ENCODE measurements around the gene MAD1L1.
"Not testable (repeated sequence)": the region's sequence is repeated elsewhere in the genome, so short reads cannot be mapped to it uniquely, and the experiment has no call there.

MAD1L1 gene

GRCh38 chr7:1976521-1976920, 256.2 kb downstream of the MAD1L1 start:
- DNase-seq: not testable (repeated sequence)

- DNase-seq: no peak
Measured at GRCh38 chr7:1975581-1975980, 257.2 kb downstream of the MAD1L1 start.

GRCh38 chr7:1975179-1975578, 257.6 kb downstream of the MAD1L1 start:
- no peak for DNase-seq

DNA sequence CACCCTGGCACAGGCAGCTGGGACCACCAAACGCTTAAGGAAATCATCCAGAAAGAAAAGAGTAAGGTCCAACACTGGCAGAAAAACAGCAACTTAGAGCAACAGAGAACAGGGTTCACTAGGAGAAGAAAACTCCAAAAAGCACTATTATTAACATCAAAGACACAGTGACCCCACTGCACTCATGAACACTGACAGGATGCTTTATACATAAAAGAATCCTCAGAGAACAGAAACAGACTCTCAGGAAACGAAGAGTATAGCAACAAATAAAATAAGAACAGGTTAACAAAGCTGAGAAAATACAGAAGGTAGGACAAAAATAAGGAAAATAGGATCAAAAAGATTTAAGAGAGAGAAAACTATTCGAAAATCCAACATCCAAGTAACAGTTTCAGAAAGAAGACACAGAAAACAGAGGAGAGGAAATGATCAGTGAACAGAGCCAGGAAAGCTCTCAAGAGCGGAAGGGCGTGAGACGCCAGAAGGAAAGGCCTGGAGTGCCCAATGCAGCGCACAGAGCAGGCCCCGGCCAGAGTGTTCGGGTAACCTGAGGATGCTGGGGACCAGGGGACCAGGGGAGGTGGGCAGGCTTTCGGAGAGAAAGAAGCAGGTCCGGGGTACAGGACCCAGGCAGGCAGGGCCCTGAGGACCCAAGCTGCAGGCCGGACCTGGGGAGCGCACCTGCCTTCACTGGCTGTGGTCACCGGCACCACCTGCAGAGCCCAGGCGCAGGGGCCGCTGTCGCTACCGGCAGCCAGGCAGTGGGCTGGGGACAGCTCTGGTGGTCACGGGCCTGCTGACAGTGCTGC, 258.2 kb downstream of the MAD1L1 start:
- DNase-seq: no peak

DNA sequence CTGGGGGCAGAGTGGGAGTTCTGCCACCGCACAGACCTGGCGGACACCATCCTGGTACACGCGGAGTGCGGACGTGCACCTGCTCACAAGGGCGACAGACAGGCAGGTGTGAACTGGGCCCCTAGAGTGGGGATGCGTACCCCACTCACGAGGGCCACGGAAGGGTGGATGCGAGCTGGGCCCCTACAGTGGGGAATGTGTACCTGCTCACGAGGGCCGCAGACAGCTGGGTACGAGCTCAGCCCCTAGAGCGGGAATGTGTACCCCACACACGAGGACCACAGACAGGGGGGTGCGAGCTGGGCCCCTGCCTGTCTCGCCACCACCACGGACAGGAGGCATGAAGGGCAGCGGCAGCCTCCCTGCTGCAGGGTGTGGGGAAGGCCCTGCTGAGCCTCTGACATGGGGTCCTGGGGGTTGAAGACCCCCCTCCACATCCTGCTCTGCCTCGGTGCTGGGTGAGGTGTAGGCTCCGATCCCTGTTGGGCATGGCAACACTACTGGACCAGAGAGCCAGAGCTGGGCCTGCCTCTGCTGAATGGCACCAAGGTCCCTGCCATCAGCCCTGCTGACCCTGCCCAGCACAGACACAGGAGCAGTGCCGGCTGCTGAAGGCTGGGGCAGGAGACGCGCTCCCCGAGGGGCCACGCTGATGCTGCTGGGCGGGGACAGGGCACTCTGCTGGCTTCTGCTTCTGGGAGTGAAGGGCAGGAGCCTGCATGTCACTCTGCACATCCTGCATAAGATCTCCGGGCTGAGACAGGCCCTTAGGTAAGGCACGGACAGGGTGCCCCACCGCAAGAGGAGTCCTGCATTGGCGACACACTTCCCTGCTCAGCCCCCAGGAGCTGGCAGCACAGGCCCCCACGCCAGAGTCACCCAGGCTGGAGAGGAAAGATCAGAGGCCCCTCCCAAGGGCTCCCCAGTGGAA, 259.2 kb downstream of the MAD1L1 start:
- no peak for DNase-seq

DNA sequence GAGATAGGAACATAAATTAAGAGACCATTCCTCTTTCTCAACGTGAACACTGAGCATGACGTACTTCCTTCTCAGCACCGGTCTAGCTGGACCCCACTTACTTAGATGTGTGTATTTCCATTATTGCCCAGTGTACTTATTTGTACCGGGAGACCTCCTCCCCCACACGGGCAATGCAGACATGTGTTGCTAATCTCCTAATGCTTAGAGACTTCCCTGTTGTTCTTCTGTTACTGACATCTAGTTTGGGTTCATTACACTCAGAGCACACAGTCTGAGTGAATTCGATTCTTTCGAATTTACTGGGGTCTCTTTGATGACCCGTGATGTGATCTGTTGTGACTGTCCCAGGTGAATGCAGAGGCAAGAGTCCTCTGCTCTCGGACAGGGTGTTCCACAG, 260.0 kb downstream of the MAD1L1 start:
- DNase-seq: no peak

DNA sequence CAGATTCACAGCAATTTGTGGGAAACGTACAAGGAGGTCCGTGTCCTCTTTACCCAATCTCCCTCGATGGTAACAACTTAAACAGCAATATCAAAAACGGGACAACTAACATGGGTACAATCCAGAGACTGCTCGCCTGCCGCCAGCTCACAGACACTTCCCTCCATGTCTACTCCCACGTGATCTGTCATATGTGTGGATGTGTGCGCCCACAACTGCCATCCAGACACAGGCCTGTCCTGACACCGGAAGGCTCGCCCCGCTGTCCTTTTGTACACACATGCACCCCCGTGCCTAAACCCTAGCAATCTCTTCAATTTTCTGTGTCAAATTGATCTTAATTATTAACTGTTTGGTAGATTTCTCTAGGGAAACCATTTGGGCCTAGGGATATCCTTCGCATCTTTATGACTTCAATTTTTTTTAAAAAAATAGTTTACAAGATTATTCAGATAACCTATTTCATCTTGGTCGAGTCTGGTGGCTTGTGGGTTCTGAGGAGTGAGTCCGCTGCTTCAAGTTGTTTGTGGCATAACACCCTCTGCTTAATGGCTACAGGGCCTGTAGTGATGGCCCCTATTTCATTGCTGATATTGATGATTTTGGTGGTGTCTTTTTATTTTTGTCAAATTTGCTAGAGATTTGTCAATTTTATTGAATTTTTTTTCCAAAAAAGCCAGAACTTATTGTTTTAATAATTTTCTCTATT, 260.6 kb downstream of the MAD1L1 start:
- DNase-seq: no peak

- DNase-seq: no peak
Measured at GRCh38 chr7:1970895-1971294, 261.9 kb downstream of the MAD1L1 start.

- not testable (repeated sequence) for DNase-seq
Measured at GRCh38 chr7:1970285-1970660, 262.5 kb downstream of the MAD1L1 start.

DNA sequence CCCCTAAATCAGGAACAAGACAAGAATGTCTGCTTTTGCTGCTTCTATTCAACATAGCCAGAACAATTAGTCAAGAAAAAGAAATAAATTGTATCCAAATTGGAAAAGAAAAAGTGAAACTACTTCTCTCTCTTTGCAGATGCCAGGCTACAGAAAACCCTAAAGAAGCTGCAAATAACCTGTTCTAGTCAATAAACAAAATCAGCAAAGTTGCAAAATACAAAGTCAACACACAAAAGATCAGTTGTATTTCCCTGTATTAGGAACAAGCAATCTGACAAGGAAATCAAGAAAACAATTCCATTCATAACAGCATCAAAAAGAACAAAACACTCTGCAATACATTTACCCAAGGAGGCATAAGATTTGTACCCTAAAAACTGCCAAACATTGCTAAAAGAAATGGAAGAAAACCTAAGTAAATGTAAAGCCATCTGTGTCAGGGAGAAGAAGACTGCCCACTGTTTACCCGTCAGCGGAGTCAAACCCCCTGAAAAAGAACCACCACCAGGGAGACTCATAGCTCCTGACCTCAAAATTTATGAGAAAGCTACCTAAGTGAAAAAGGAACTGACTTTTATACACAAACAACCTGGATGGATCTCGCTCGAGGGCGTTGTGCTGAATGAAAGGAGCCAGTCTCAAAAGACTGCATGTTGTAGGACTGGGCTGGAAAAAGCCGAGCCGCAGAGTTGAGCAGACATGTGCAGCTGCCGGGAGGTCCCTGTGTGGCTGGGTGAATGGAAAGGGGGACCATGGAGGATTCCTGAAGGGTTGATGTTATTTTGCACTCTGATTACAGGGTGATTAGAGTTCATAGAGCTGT, 263.1 kb downstream of the MAD1L1 start:
- DNase-seq: no peak

DNA sequence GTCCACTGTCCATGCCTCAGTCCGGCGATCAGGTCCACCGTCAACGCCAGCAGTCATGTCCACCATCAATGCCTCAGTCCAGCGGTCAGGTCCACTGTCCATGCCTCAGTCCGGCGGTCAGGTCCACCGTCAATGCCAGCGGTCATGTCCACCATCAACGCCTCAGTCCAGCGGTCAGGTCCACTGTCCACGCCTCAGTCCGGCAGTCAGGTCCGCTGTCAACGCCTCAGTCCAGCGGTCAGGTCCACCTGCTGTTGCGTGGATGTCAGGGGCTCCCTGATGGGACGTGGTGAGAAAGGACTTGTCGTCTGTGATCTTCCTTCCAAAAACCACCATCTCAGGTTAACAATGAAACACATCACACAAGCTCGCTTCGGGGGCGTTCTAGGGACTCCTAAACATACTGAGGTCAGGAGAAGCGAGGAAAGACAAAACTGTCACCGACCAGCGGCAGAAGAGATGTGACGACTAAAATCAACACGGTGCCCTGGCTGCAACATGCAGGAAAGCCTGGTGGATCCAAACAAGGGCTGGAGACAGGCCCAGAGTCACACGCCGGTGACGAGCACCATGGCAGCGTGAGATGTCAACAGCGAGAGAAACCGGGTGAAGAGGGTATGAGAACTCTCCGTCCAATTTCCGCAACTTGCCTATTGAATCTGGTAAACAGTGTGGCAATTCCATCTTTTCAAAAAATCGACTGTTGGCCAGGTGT, 264.2 kb downstream of the MAD1L1 start:
- DNase-seq: no peak

DNA sequence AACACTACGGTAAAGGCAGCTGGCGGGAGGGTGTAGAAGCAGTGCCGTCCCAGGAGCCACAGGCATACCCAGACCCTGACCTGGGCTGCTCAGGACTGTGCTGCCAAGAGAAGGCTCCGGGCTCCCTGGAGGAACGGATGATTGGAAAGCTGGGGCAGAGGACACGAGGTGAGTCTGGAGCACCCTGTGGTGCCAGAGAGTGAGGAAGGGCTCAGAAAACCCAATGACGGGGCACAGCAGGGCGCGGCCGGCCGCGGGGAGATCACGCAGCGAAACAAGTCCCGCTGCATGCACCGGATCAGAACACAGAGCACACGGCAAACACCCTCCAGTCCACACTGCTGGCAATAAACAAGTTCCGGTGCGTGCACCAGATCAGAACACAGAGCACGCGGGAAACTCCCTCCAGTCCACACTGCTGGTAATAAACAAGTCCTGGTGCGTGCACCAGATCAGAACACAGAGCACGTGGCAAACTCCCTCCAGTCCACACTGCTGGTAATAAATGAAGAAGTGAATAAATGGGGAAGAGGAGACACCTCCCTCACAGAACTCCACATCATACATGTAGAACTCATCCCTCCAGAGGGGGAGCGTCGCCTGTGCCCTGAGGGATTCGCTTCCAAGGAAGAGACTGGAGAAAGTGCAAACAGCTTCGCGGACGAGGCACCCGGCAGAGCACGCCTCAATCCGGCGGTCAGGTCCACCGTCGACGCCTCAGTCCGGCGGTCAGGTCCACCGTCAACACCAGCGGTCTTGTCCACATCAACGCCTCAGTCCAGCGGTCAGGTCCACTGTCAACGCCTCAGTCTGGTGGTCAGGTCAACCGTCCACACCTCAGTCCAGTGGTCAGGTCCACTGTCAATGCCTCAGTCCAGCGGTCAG, 265.0 kb downstream of the MAD1L1 start:
- no peak for DNase-seq

GRCh38 chr7:1966631-1967200, 266.0 kb downstream of the MAD1L1 start:
- no peak for DNase-seq

DNA sequence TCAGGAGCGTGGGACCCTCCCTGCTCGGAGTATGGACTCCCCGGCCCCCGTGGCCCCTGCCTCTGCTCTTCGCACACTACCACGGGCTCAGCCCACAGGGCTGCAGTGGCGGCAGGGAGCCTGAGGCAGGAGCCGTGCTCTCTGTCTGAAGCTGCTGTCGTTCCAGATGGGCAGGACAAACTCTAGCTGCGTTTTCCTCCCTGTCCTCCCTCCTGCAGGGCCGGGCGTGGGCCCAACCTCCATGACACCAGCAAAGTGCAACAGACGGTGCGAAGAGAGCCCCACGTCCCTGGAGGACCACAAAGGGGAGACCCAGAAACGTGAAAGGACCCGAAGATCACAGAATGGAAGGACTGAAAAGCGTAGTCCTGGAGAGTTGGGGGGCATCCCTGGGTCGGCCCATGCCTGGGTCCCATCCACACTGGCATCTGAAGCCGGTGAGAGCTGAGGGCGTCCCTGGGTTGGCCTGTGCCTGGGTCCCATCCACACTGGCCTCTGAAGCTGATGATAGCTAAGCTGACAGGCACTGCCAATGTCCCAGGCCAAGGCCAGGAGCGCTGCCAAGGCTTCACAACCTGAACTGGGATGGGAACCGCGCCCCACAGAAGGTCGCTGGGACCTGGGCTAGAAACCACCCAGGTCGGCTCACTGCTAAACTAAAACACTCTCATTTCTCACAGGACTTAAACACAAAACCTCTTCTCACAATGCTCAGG, 267.0 kb downstream of the MAD1L1 start:
- no peak for DNase-seq

DNA sequence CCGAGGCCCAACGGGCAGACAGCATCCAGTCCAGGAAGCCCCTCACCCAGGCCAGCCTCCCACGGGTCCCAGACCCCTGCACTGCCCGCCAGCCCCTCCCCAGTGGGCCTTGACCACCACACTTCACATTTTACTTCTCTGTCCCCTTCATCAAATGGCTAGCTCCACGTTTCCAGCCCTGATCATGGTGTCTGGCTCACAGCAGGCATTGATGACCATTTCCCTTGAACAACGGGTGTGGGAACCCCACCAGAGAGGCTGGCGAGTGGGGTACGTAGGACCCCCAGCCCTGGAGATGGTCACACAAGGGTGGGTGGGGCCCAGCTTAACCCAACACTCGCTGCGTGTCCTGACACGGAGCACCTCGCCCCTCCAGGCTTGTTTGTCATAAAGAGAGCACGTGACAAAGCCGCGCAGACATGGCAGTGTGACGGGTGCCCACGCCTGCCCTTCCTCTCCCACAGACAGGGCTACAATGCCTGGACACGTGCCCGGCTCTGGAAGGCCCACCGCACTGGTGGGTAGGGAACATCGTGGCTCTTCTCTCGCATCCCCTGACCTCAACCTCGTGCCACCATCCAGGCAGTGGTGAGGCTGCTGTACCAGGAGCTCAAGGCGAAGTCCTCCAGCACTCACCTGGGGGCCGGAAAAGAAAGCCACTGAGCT, 267.7 kb downstream of the MAD1L1 start:
- DNase-seq: no peak

GRCh38 chr7:1964211-1964912, 268.4 kb downstream of the MAD1L1 start:
- no peak for DNase-seq

GRCh38 chr7:1963575-1963974, 269.2 kb downstream of the MAD1L1 start:
- DNase-seq: no peak

GRCh38 chr7:1961701-1962276, 271.0 kb downstream of the MAD1L1 start:
- peak; percentile 69 for DNase-seq
